Measurements from ENCODE around the gene IP6K2. TPM values are rescaled to one million over a fixed set of nuclear protein-coding genes. Genes with fewer than 3 reads are reported as not detected.

IP6K2 gene
- total RNA-seq = 47.9 and 57.8 TPM in 2 replicates

GRCh38 chr3:48716982-48717746 lies at the start of gene IP6K2:
Gene IP6K2, minus strand, starts transcription at chr3:48717221. Its CDS starts 21,930 bp downstream, at chr3:48695291.

GRCh38 chr3:48685603-48686511 lies 31.2 kb downstream of the IP6K2 start, which contains the start of gene NCKIPSD:
Gene NCKIPSD, minus strand, starts transcription at chr3:48685915. Its CDS starts 108 bp downstream, at chr3:48685807.

GRCh38 chr3:48662753-48663488 lies 54.1 kb downstream of the IP6K2 start, which contains the start of gene CELSR3:
Gene CELSR3, minus strand, starts transcription at chr3:48662886. Its CDS starts 252 bp downstream, at chr3:48662634.

Small RNA genes lying within 50 kb of the gene (small RNA-seq; reads per million reads assigned to genes)
- not detected for gene AC141002.1

Other genes starting within 250 kb of the IP6K2 start
- gene SHISA5, start 213.0 kb downstream of the IP6K2 start, total RNA-seq = 94.9 and 124 TPM in 2 replicates
- 2.8 and 4.5 TPM in 2 replicates for gene PFKFB4, start 160.4 kb downstream of the IP6K2 start, total RNA-seq
- gene UCN2, start 153.4 kb downstream of the IP6K2 start, total RNA-seq = not detected in 2 replicates
- gene COL7A1, start 121.9 kb downstream of the IP6K2 start, total RNA-seq = 0.13 and 0.14 TPM in 2 replicates
- gene UQCRC1, start 107.6 kb downstream of the IP6K2 start, total RNA-seq = 276 and 300 TPM in 2 replicates
- not detected in 2 replicates for gene TMEM89, start 95.5 kb downstream of the IP6K2 start, total RNA-seq
- 15.3 and 21.5 TPM in 2 replicates for gene SLC26A6, start 81.8 kb downstream of the IP6K2 start, total RNA-seq
- gene CELSR3, start 54.3 kb downstream of the IP6K2 start, total RNA-seq = 0.27 and 0.29 TPM in 2 replicates
- gene NCKIPSD, start 31.3 kb downstream of the IP6K2 start, total RNA-seq = 10.9 and 11.0 TPM in 2 replicates
- gene PRKAR2A, start 130.7 kb upstream of the IP6K2 start, total RNA-seq = 89.0 and 89.9 TPM in 2 replicates
- 15.4 and 18.4 TPM in 2 replicates for gene SLC25A20, start 181.7 kb upstream of the IP6K2 start, total RNA-seq
- 66.9 and 69.7 TPM in 2 replicates for gene ARIH2, start 201.6 kb upstream of the IP6K2 start, total RNA-seq